ENCODE data around the gene SPRED2. TPM values are rescaled to one million over a fixed set of nuclear protein-coding genes. Genes with fewer than 3 reads are reported as not detected.

Gene SPRED2
- polyA plus RNA-seq, 2 of the 4 experiments (the other 2 are of a cell fraction), result 20.6 to 29.3 TPM

- Histone ChIP-seq H3K4me3 (no peak overlapping the region; the same call in 2 of the 3 replicates), H3K4me1 (peaks cover 51% of the 10 kb centered on the region), H3K9me3 (no peaks in the 10 kb centered on the region), H3K4me2 (peak overlapping the region; percentile 63), H3K27ac (peak overlapping the region in 1 of 2 experiments; percentile 40; a peak in 1 of 6 replicates)
- ChIA-PET POLR2A (no interaction called here), CTCF (interaction anchor here (0.6 to 1.0 kb wide), 2 partner anchors 10 to 137 kb away, joined by 3 read pairs; no protein-coding TSS in a partner anchor)
- 59% methylated on average over 7 of the region's 7 CpGs for WGBS (ENCODE audit: missing lambda C conversion rate)
- TF ChIP-seq ZNF302 (CRISPR knock-in tag; IDR thresholded peaks at IDR 0.05), result no peak
- TF ChIP-seq PBX3 (IDR thresholded peaks at IDR 0.05), result no peak
- no peak for TF ChIP-seq CBX2 (IDR thresholded peaks at IDR 0.05; ENCODE audit: borderline replicate concordance, low read depth)
- TF ChIP-seq KDM5A (IDR thresholded peaks at IDR 0.05), result no peak
- TF ChIP-seq EHF (CRISPR knock-in tag; IDR thresholded peaks at IDR 0.05), result no peak
- no peak for TF ChIP-seq MYC (IDR thresholded peaks at IDR 0.05; ENCODE audit: borderline replicate concordance, low read length)
- no peak for TF ChIP-seq NPAS2 (CRISPR knock-in tag; IDR thresholded peaks at IDR 0.05; ENCODE audit: borderline replicate concordance)
- no peak for TF ChIP-seq MAZ (IDR thresholded peaks at IDR 0.05; ENCODE audit: borderline replicate concordance, low read depth, low read length)
- TF ChIP-seq NFE2L2 (conservative IDR thresholded peaks at IDR 0.05; ENCODE audit: low read length), result no peak
- no peak for TF ChIP-seq REST (IDR thresholded peaks at IDR 0.05)
- no peak for TF ChIP-seq RFX5 (IDR thresholded peaks at IDR 0.05)
- TF ChIP-seq FOXS1 (CRISPR knock-in tag; IDR thresholded peaks at IDR 0.05), result no peak
- TF ChIP-seq E2F6 (IDR thresholded peaks at IDR 0.05; ENCODE audit: borderline replicate concordance, low read depth), result no peak
- TF ChIP-seq MAFK (IDR thresholded peaks at IDR 0.05; ENCODE audit: partially characterized antibody), result no peak
- no peak for TF ChIP-seq HOXA7 (CRISPR knock-in tag; IDR thresholded peaks at IDR 0.05)
- no peak for TF ChIP-seq TP53 (CRISPR knock-in tag; IDR thresholded peaks at IDR 0.05)
- no peak for TF ChIP-seq KDM1A (IDR thresholded peaks at IDR 0.05; ENCODE audit: low read depth)
- DNase-seq (ENCODE audit: low read depth in 1 of 2, low spot score in 1 of 2) (no peak), FAIRE-seq (no peak), ATAC-seq (peak in 1 of 2 experiments; percentile 57; a peak in 3 of 6 replicates)
Measured at GRCh38 chr2:65411056-65411795, 21.2 kb downstream of the SPRED2 start.

GRCh38 chr2:65409045-65409444, 23.4 kb downstream of the SPRED2 start:
- ChIA-PET CTCF (interaction anchor here (0.7 kb wide), 1 partner anchor 39 kb away, joined by 3 read pairs; no protein-coding TSS in a partner anchor), POLR2A (no interaction called here)
- Histone ChIP-seq H3K4me2 (no peak overlapping the region), H3K9me3 (no peaks in the 10 kb centered on the region), H3K27ac (no peak overlapping the region), H3K4me3 (no peak overlapping the region), H3K4me1 (peaks cover 42% of the 10 kb centered on the region)
- no peak for ATAC-seq
- 99% methylated on average over 2 of the region's 2 CpGs for WGBS (ENCODE audit: missing lambda C conversion rate)
- no peak for TF ChIP-seq FOXS1 (CRISPR knock-in tag; IDR thresholded peaks at IDR 0.05)
- TF ChIP-seq FOSL2 (IDR thresholded peaks at IDR 0.05), result no peak
- TF ChIP-seq FOSL2 (CRISPR knock-in tag; IDR thresholded peaks at IDR 0.05), result no peak
- no peak for TF ChIP-seq ESRRA (IDR thresholded peaks at IDR 0.05; ENCODE audit: borderline replicate concordance, low read length)
- TF ChIP-seq RAD21 (conservative IDR thresholded peaks at IDR 0.05 in 1 of 2, IDR thresholded peaks at IDR 0.05 in 1 of 2), result no peak
- no peak for TF ChIP-seq HDAC2 (IDR thresholded peaks at IDR 0.05)
- no peak for TF ChIP-seq SREBF2 (IDR thresholded peaks at IDR 0.05)
- no peak for TF ChIP-seq ZC3H11A (IDR thresholded peaks at IDR 0.05)
- TF ChIP-seq CHD4 (IDR thresholded peaks at IDR 0.05; ENCODE audit: borderline replicate concordance), result no peak
- no peak for DNase-seq (ENCODE audit: low read depth in 1 of 2, low spot score in 1 of 2)
- no peak for FAIRE-seq
